ENCODE measurements around the gene EEF2K.
"Not testable (repeated sequence)": the region's sequence is repeated elsewhere in the genome, so short reads cannot be mapped to it uniquely, and the experiment has no call there.

EEF2K gene

GRCh38 chr16:22213236-22213635 lies 7.2 kb downstream of the EEF2K start:
- DNase-seq = no peak

- no peak for DNase-seq
Observed at GRCh38 chr16:22213801-22214200, 7.7 kb downstream of the EEF2K start.

GRCh38 chr16:22214402-22214801 lies 8.3 kb downstream of the EEF2K start:
- DNase-seq = no peak

GRCh38 chr16:22214889-22215288 lies 8.8 kb downstream of the EEF2K start:
- no peak for DNase-seq

GRCh38 chr16:22216191-22216831 lies 10.2 kb downstream of the EEF2K start:
- DNase-seq = peak; percentile 33 to 62 (median 37)

- not testable (repeated sequence) for DNase-seq
Observed at GRCh38 chr16:22216832-22217225, 10.8 kb downstream of the EEF2K start.

GRCh38 chr16:22217890-22218730 lies 12.0 kb downstream of the EEF2K start:
- DNase-seq = peak in 2 of 4 experiments; percentile 16 to 19

- no peak for DNase-seq
Observed at GRCh38 chr16:22219389-22220068, 13.5 kb downstream of the EEF2K start.

- no peak for DNase-seq
Observed at GRCh38 chr16:22220069-22220440, 14.0 kb downstream of the EEF2K start.

GRCh38 chr16:22220714-22221113 lies 14.6 kb downstream of the EEF2K start:
- DNase-seq = no peak

GRCh38 chr16:22222006-22222405 lies 15.9 kb downstream of the EEF2K start:
- DNase-seq = no peak

- no peak for DNase-seq
Observed at GRCh38 chr16:22222998-22223397, 16.9 kb downstream of the EEF2K start.

- no peak for DNase-seq
Observed at GRCh38 chr16:22225060-22225459, 19.0 kb downstream of the EEF2K start.

GRCh38 chr16:22229889-22230288 lies 23.8 kb downstream of the EEF2K start:
- no peak for DNase-seq

- DNase-seq = no peak
Observed at GRCh38 chr16:22232277-22233036, 26.4 kb downstream of the EEF2K start.

GRCh38 chr16:22233037-22233372 lies 26.9 kb downstream of the EEF2K start:
- no peak for DNase-seq

GRCh38 chr16:22235839-22236745 lies 30.0 kb downstream of the EEF2K start:
- no peak for DNase-seq

GRCh38 chr16:22239131-22239805 lies 33.2 kb downstream of the EEF2K start:
- DNase-seq = no peak

- peak in 2 of 4 experiments; percentile 11 to 17 for DNase-seq
Observed at GRCh38 chr16:22240023-22240710, 34.1 kb downstream of the EEF2K start.

- no peak for DNase-seq
Observed at GRCh38 chr16:22250522-22250921, 44.4 kb downstream of the EEF2K start.

GRCh38 chr16:22252317-22252716 lies 46.2 kb downstream of the EEF2K start:
- DNase-seq = no peak
